NCI-H2227 (cell line): ENCODE data around the gene INO80E.
"Not testable (repeated sequence)": the region's sequence is repeated elsewhere in the genome, so short reads cannot be mapped to it uniquely, and the experiment has no call there.

Experiments used
- DNase-seq: peaks from one replicate; lab custom pipeline; 2025; ENCODE audit not compliant: unreplicated experiment; lab: John Stamatoyannopoulos, UW

Gene INO80E

GRCh38 chr16:29995911-29996765 is at the start of gene INO80E:
TSS of gene INO80E (plus strand) at chr16:29996241. CDS start at chr16:29996311, 70 bp downstream.
- peak; percentile 99 for DNase-seq

- DNase-seq: no peak
Observed at GRCh38 chr16:29947897-29948296, 48.1 kb upstream of the INO80E start.

GRCh38 chr16:29950806-29951461 is 45.1 kb upstream of the INO80E start:
- no peak for DNase-seq

GRCh38 chr16:29951625-29952365 is 44.2 kb upstream of the INO80E start:
- no peak for DNase-seq

GRCh38 chr16:29958756-29959155 is 37.3 kb upstream of the INO80E start:
- DNase-seq: no peak

GRCh38 chr16:29959293-29959692 is 36.7 kb upstream of the INO80E start:
- no peak for DNase-seq

- DNase-seq: not testable (repeated sequence)
Observed at GRCh38 chr16:29959821-29960220, 36.2 kb upstream of the INO80E start.

- no peak for DNase-seq
Observed at GRCh38 chr16:29961127-29961478, 34.9 kb upstream of the INO80E start.

GRCh38 chr16:29961479-29962343 is 34.3 kb upstream of the INO80E start, which contains the start of gene TMEM219:
TSS of gene TMEM219 (plus strand) at chr16:29962079. CDS start at chr16:29963144, 1,065 bp downstream.
- peak; percentile 97 for DNase-seq

GRCh38 chr16:29962344-29962994 is 33.6 kb upstream of the INO80E start:
- DNase-seq: no peak

GRCh38 chr16:29963021-29963743 is 32.9 kb upstream of the INO80E start:
- no peak for DNase-seq

GRCh38 chr16:29968205-29968604 is 27.8 kb upstream of the INO80E start:
- no peak for DNase-seq

GRCh38 chr16:29971304-29971703 is 24.7 kb upstream of the INO80E start:
- DNase-seq: no peak

GRCh38 chr16:29972500-29972899 is 23.5 kb upstream of the INO80E start:
- DNase-seq: no peak

- DNase-seq: no peak
Observed at GRCh38 chr16:29972992-29973383, 23.1 kb upstream of the INO80E start.

- peak; percentile 99 for DNase-seq
Observed at GRCh38 chr16:29973384-29974246, 22.4 kb upstream of the INO80E start, which contains the start of gene TAOK2. TSS of gene TAOK2 (plus strand) at chr16:29973868. CDS start at chr16:29977773, 3,905 bp downstream.

GRCh38 chr16:29974291-29975133 is 21.5 kb upstream of the INO80E start:
- DNase-seq: no peak
